ENCODE data around the gene TBC1D14.
"Not testable (repeated sequence)": the region's sequence is repeated elsewhere in the genome, so short reads cannot be mapped to it uniquely, and the experiment has no call there.

Gene TBC1D14

DNA sequence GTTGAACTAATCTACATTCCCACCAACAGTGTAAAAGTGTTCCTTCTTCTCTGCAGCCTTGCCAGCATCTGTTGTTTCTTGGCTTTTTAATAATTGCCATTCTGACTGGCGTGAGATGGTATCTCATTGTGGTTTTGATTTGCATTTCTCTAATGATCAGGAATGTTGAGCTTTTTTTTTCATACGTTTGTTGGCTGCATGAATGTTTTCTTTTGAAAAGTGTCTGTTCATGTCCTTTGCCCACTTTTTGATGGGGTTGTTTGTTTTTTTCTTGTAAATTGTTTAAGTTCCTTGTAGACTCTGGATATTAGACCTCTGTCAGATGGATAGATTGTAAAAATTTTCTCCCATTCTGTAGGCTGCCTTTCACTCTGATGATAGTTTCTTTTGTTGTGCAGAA, 170.3 kb downstream of the TBC1D14 start:
- DNase-seq (ENCODE audit: low read depth in 3 of 3): not testable (repeated sequence)

Data from stimulated activated CD4-positive, alpha-beta T cell treated with anti-CD3 and anti-CD28 coated beads, TNF-alpha, amount 100 ng/mL, for 24 hours (primary cell).